Spleen (tissue), 11 donors: ENCODE results near the gene DOCK6. TPM values are rescaled to one million over a fixed set of nuclear protein-coding genes. Genes with fewer than 3 reads are reported as not detected.
A peak's percentile ranks its signal among the peaks of the same experiment; 100 is the strongest.

Experiments used
- DNase-seq: peaks from one replicate; pipeline ENCODE4 v3.0.0-alpha.2; 2020
- H3K27ac ChIP-seq, 8 donors: fragments of 200-600 bp; sonication (generic) in 7 of 8; 1 replicate in 4 of 8; 2 replicates in 4 of 8; pipeline versions ENCODE4 v1.5.0 to v1.8.0; 2016 to 2021; ENCODE audit warnings: inconsistent platforms in 4 of 8, mild to moderate bottlenecking in 4 of 8, moderate library complexity in 1 of 8
- H3K27me3 ChIP-seq, 7 donors: fragments of 200-600 bp; sonication (generic) in 6 of 7; replicated peaks in 1 of 7; 1 replicate in 4 of 7; 2 replicates in 3 of 7; pipeline versions ENCODE4 v1.5.0 to v1.8.0; 2016 to 2021; ENCODE audit warnings: inconsistent platforms in 3 of 7, mild to moderate bottlenecking in 1 of 7
- H3K36me3 ChIP-seq, 6 donors: fragments of 200-600 bp; sonication (generic) in 5 of 6; 1 replicate in 4 of 6; 2 replicates in 2 of 6; pipeline versions ENCODE4 v1.5.0 to v1.8.0; 2016 to 2021; ENCODE audit warnings: inconsistent platforms in 2 of 6
- H3K4me1 ChIP-seq, 6 donors: fragments of 200-600 bp; sonication (generic) in 5 of 6; 1 replicate in 3 of 6; 2 replicates in 3 of 6; pipeline versions ENCODE4 v1.5.0 to v1.8.0; 2016 to 2021; ENCODE audit warnings: inconsistent platforms in 3 of 6
- H3K4me3 ChIP-seq, 8 donors: fragments of 200-600 bp; sonication (generic) in 7 of 8; 1 replicate in 4 of 8; 2 replicates in 4 of 8; pipeline versions ENCODE4 v1.5.0 to v1.8.0; 2016 to 2021; ENCODE audit warnings: inconsistent platforms in 4 of 8, mild to moderate bottlenecking in 4 of 8, moderate library complexity in 2 of 8
- H3K9me3 ChIP-seq, 8 donors: fragments of 200-600 bp; sonication (generic) in 7 of 8; 1 replicate in 4 of 8; 2 replicates in 4 of 8; pipeline versions ENCODE4 v1.5.0 to v1.8.0; 2016 to 2021; ENCODE audit warnings: inconsistent platforms in 4 of 8
- POLR2A ChIP-seq, 3 donors: fragments of 450-650 bp; IDR thresholded peaks; one replicate each; pipeline ENCODE4 v1.5.1; 2017; ENCODE audit warnings: antibody characterized with exemption in 3 of 3, mild to moderate bottlenecking in 1 of 3
- POLR2AphosphoS5 ChIP-seq, 3 donors: sonication (generic); formaldehyde crosslinking; IDR thresholded peaks; one replicate each; pipeline ENCODE4 v1.5.1; 2017; ENCODE audit warnings: antibody characterized with exemption in 3 of 3
- WGBS, 5 donors: extraction: QIAGEN DNeasy Blood & Tissue Kit in 3 of 5; methylation state at CpG; one replicate each; pipeline versions ENCODE4 v1.1.5 to v1.1.7; 2013 to 2018; 5-methylcytosine and 5-hydroxymethylcytosine counted together
- intact Hi-C: fragments of 100-400 bp; cut with DNase I; formaldehyde crosslinking; loops from one replicate; pipeline ENCODE4 v1.15.0; 2023; ENCODE audit warnings: low total_unique reads
- polyA plus RNA-seq, 3 donors: library from polyadenylated mRNA; stranded (reverse); fragments of 200-250 nt; gene quantifications; one replicate each; pipeline ENCODE4 v1.2.1, GENCODE V29; 2013
- total RNA-seq, 7 donors: library from RNA; depleted of rRNA in 3 of 7; stranded (reverse); fragments of >200 nt in 3 of 7; fragmentation: NEBNext Ultra II Directional in 4 of 7; extraction: Animal tissue kit (Norgen Biotek cat#: 25700) in 4 of 7; gene quantifications; one replicate each; pipeline versions ENCODE4 v1.1.0 to v1.2.1, GENCODE V29; 2016 to 2021
- TF ChIP-seq, protein P1 (sequence below), 11 experiments: fragments of 200-600 bp in 7 of 11; fragments of 450-650 bp in 4 of 11; sonication (generic) in 4 of 11; IDR thresholded peaks in 8 of 11; conservative IDR thresholded peaks in 3 of 11; 1 replicate in 7 of 11; 2 replicates in 4 of 11; pipeline versions ENCODE4 v1.4.0 to v1.8.0; 2016 to 2021; ENCODE audit warnings: antibody characterized with exemption in 11 of 11, inconsistent platforms in 4 of 11, mild to moderate bottlenecking in 1 of 11
- donor health status: healthy with polysubstance abuse.
- donor health status: DM: no; HTN: no; CAD: no; lungs with moderate emphysema.
- donor health status: DM: no; HTN: no; CAD: no.
- donor health status: Bipolar disorder and iron deficiency.
- donor health status: healthy.
- donor health status: DM: no; HTN: no; CAD: no.
- donor health status: DM: yes; HTN: yes; CAD: no.

The DOCK6 gene
- total and polyA plus RNA-seq, 10 donors, result 12.5 to 105 (median 47.7) TPM

DNA sequence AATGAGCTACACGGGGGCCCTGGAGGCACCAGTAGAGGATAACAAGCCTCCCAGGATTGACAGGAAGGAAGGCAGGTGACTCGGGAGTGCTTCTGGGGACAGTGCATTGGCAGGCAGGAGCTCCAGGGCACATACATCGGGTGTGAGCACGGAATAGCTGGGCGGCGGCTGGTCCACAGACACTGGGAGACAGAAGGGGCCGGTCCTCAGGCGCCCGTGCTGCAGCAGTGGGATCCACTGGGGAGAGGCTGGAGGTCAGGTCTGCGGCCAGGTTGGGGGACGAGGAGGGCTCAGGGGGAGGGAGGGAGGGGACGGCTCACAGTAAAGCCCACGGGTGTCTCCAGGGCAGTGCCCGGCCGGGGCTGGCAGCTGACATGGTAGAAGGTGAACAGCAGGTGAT, 25.0 kb downstream of the DOCK6 start:
- Histone ChIP-seq H3K27ac (no peak overlapping the region), H3K27me3 (peaks cover 0 to under 1% (median 0%) of the 10 kb centered on the region in 7 donors), H3K4me1 (peaks cover 0 to 3% (median 0%) of the 10 kb centered on the region in 6 donors), H3K4me3 (no peak overlapping the region), H3K36me3 (peaks cover 0 to 82% (median 12%) of the 10 kb centered on the region in 6 donors), H3K9me3 (peaks cover 0 to 23% (median 18%) of the 10 kb centered on the region in 8 donors)
- DNase-seq, result no peak
- TF ChIP-seq POLR2A (IDR thresholded peaks at IDR 0.05) (no peak), POLR2AphosphoS5 (IDR thresholded peaks at IDR 0.05) (no peak)
- TF ChIP-seq, protein P1, sequence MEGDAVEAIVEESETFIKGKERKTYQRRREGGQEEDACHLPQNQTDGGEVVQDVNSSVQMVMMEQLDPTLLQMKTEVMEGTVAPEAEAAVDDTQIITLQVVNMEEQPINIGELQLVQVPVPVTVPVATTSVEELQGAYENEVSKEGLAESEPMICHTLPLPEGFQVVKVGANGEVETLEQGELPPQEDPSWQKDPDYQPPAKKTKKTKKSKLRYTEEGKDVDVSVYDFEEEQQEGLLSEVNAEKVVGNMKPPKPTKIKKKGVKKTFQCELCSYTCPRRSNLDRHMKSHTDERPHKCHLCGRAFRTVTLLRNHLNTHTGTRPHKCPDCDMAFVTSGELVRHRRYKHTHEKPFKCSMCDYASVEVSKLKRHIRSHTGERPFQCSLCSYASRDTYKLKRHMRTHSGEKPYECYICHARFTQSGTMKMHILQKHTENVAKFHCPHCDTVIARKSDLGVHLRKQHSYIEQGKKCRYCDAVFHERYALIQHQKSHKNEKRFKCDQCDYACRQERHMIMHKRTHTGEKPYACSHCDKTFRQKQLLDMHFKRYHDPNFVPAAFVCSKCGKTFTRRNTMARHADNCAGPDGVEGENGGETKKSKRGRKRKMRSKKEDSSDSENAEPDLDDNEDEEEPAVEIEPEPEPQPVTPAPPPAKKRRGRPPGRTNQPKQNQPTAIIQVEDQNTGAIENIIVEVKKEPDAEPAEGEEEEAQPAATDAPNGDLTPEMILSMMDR (IDR thresholded peaks at IDR 0.05 in 8 of 11, conservative IDR thresholded peaks at IDR 0.05 in 3 of 11), result no peak
- WGBS, 5 donors, result 87 to 93% (median 89%) methylated on average over 10 to 15 of the region's 15 CpGs
- intact Hi-C loops, result no loop called here

DNA sequence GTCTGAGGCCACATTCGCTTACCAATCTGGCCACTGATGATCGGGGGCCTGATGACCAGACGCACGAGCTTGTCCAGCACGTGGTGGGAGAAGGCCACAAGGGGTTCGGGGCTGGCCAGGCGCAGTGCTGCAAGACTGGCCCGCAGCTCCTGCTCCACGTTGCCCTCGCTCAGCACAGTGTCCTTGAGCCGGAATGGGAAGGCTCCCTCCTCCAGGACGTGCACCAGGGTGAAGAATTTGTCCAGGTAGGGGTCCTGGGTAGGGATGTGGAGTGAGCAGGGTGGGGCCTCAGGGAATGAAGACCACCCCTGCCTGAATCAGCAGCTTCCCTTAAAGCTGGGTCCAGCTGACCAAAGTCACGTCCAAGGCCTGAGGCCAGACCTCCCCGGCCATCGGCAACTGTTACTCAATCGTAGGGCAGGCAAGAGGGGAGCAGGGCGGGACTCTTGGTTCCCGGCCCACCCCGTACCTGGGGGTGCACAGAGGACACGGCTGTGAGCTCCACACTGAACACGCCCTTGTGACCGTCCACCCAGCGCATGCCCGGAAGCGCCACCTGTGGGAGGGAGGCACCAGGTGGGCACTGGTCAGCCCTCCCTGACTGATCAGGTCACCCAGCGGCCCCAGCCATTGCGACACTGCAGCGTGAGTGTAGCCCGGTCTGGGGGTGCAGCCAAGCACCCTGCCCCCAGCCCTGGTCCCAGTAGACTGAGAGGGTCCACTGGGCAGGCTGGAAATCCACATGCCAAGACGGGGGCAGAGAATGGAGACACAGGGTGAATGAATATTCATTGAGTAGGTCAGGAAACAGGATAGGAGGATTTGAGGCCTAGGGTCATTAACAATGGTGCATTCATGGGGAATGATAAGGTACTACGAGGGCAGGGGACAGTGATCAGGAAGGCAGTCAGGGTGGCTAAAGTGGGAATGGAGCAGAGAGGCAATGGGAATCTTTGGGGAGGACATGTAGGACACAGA, 25.7 kb downstream of the DOCK6 start:
- no peak overlapping the region for H3K27ac ChIP-seq

DNA sequence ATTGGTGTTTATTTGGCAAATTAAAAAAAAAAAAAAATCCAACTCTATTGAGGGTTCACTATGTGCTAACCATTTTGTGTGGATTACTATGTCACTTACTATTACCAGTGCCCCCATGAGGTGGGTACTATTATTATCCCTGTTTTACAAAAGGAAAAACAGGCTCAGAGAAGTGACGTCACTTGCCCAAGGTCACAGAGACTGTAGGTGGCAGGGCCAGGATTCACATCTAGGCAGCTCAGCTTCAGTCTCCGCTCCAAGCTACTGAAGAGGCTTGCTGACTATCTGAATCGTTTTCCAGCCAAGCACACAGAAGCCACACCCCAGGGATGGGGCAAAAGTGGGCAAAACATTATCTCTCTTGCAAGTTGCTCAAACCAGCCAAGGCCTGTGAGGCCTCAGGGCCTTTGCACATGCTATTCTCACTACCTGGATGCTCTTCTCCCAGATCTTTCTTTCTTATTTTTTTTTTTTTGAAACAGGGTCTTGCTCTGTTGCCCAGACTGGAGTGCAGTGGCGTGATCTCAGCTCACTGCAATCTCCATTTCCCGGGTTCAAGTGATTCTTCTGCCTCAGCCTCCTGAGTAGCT, 27.7 kb downstream of the DOCK6 start:
- H3K27ac ChIP-seq, result no peak overlapping the region
- 83 to 89% (median 84%) methylated on average over 5 of the region's 5 CpGs for WGBS, 5 donors
- peaks cover 0 to 3% (median 0%) of the 10 kb centered on the region in 6 donors for H3K4me1 ChIP-seq
- H3K27me3 ChIP-seq, result no peaks in the 10 kb centered on the region
- no peak overlapping the region for H3K4me3 ChIP-seq
- DNase-seq, result no peak
- H3K36me3 ChIP-seq, result peaks cover 0 to 76% (median 5%) of the 10 kb centered on the region in 6 donors
- intact Hi-C loops, result no loop called here
- H3K9me3 ChIP-seq, result peaks cover 0 to 17% (median 14%) of the 10 kb centered on the region in 8 donors
- TF ChIP-seq, protein P1 (IDR thresholded peaks at IDR 0.05 in 8 of 11, conservative IDR thresholded peaks at IDR 0.05 in 3 of 11), result no peak
- no peak for TF ChIP-seq POLR2A (IDR thresholded peaks at IDR 0.05)
- no peak for TF ChIP-seq POLR2AphosphoS5 (IDR thresholded peaks at IDR 0.05)

More for the DNA sequence above, 25.7 kb downstream of the DOCK6 start:
- Histone ChIP-seq H3K9me3 (peaks cover 0 to 23% (median 18%) of the 10 kb centered on the region in 8 donors), H3K36me3 (peaks cover 0 to 82% (median 10%) of the 10 kb centered on the region in 6 donors), H3K27me3 (no peaks in the 10 kb centered on the region), H3K4me3 (no peak overlapping the region), H3K4me1 (peaks cover 0 to 3% (median 0%) of the 10 kb centered on the region in 6 donors)
- intact Hi-C loops, result no loop called here
- TF ChIP-seq, protein P1 (IDR thresholded peaks at IDR 0.05 in 8 of 11, conservative IDR thresholded peaks at IDR 0.05 in 3 of 11), result no peak
- TF ChIP-seq POLR2AphosphoS5 (IDR thresholded peaks at IDR 0.05), result peak in 1 of 3 donors; percentile 9
- no peak for TF ChIP-seq POLR2A (IDR thresholded peaks at IDR 0.05)
- no peak for DNase-seq
- 85 to 93% (median 89%) methylated on average over 16 to 31 of the region's 31 CpGs for WGBS, 5 donors
